ENCODE measurements around the gene ABCA4.

Gene ABCA4

DNA sequence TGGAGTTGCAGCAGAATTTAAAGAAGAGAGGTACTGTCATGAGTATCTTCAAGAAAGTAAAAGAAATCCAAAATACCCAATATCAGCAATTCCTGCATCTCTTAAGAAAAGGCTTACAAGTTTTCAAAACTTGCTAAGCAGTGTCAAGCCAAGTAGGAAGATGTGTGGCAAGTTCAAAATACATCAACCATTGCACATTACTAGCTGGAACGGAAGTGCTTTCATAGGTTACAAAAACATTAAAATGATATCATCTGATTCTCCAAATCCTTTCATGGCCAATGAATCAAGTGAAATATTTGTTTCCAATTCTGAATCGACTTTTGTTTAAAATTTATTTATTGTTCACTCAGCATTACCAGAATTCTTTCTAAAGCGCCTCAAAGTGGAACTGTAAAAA lies 5.7 kb upstream of the ABCA4 start:
- H3K27me3 Mint-ChIP-seq (ENCODE audit: low read depth) = no peaks in the 10 kb centered on the region

DNA sequence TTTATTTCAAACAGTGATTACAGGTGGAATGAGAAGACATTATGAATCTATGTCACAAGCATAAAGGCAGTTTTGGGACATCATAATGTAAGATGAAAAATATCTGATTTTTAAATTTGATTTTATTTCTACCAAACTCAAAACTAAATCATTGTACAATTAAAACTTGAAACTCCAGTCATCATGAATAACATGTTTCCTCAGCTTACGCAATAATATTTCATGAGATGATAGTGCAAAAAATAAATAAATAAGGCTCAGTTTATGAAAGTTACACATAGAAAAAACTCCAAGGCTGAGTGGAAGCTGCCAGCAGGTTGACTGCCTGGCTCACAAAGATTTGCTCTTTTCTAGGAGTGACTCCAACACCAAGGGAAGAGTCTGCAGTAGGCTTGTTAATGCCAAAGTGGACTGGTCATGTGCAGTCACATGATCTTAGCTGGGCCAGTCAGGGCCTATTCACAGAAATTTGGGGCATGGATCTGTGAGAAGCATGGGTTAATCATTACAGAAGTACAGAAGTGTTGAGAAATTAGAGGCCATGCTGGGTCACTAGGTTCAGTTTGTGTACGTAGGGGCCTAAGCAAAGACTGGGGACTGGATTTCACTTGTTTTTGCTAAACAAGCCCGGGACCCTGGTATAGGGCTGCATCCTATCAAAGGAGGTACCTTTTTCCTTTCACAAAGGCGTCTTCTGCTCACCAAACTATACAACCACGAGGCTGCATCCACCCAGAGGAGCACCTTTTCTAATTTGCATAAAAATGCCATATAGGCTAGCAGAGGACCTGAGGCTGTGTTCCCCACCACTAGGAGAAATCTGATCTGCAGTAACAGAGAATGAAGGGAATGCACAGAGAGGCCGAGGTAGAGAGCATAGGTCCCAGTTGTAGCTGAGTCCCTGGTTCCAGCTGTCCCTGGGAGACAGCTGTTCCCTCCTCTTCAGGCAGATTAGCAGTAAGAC lies 4.9 kb upstream of the ABCA4 start:
- Mint-ChIP-seq H3K27me3 (ENCODE audit: low read depth) (no peaks in the 10 kb centered on the region), H3K4me3 (no peak overlapping the region), H3K9me3 (no peaks in the 10 kb centered on the region), H3K4me1 (peaks cover 33% of the 10 kb centered on the region), H3K27ac (peak overlapping the region; percentile 22 to 94 (median 42)), H3K36me3 (ENCODE audit: low read depth) (no peaks in the 10 kb centered on the region)
- TF ChIP-seq CTCF (IDR thresholded peaks at IDR 0.05; ENCODE audit: unreplicated experiment in 3 of 3) = no peak

More for the DNA sequence above, 5.7 kb upstream of the ABCA4 start:
- H3K27ac Mint-ChIP-seq = peak overlapping the region; percentile 22 to 94 (median 42)
- peaks cover 29% of the 10 kb centered on the region for H3K4me1 Mint-ChIP-seq
- TF ChIP-seq CTCF (IDR thresholded peaks at IDR 0.05; ENCODE audit: unreplicated experiment in 3 of 3) = no peak
- no peaks in the 10 kb centered on the region for H3K36me3 Mint-ChIP-seq (ENCODE audit: low read depth)
- H3K9me3 Mint-ChIP-seq = no peaks in the 10 kb centered on the region
- no peak overlapping the region for H3K4me3 Mint-ChIP-seq

GRCh38 chr1:94124538-94124937 lies 3.6 kb upstream of the ABCA4 start:
- peak overlapping the region in 2 of 3 experiments; percentile 17 to 25 for H3K27ac Mint-ChIP-seq
- H3K9me3 Mint-ChIP-seq = no peaks in the 10 kb centered on the region
- H3K4me1 Mint-ChIP-seq = peaks cover 42% of the 10 kb centered on the region
- H3K27me3 Mint-ChIP-seq (ENCODE audit: low read depth) = no peaks in the 10 kb centered on the region
- H3K4me3 Mint-ChIP-seq = no peak overlapping the region
- no peaks in the 10 kb centered on the region for H3K36me3 Mint-ChIP-seq (ENCODE audit: low read depth)
- no peak for TF ChIP-seq CTCF (IDR thresholded peaks at IDR 0.05; ENCODE audit: unreplicated experiment in 3 of 3)

GRCh38 chr1:94122201-94122970 lies 1.4 kb upstream of the ABCA4 start:
- no peak overlapping the region for H3K4me3 Mint-ChIP-seq
- no peaks in the 10 kb centered on the region for H3K9me3 Mint-ChIP-seq
- H3K27ac Mint-ChIP-seq = peak overlapping the region in 1 of 3 experiments; percentile 63
- peaks cover 51% of the 10 kb centered on the region for H3K4me1 Mint-ChIP-seq
- no peak for TF ChIP-seq CTCF (IDR thresholded peaks at IDR 0.05; ENCODE audit: unreplicated experiment in 3 of 3)
- H3K36me3 Mint-ChIP-seq (ENCODE audit: low read depth) = no peaks in the 10 kb centered on the region
- no peaks in the 10 kb centered on the region for H3K27me3 Mint-ChIP-seq (ENCODE audit: low read depth)

DNA sequence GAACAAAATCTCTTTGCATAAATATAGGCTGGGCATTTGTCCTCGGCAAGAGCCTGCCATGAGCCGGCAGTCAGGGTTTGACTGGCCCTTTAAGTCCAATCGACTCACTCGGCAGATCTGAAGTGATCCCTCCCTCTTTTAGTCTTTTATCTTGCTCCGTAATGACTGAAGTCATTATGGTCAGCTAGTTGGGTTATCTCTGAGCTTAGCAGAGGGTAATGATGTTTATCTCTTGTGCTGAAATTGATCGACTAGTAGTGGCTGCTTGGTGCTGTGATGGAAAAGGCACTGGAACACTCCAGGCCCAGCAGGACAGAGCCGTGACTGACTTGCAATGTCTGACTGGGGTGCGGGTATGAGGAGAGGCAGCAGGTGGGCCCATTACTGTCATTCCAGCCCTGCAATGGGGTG lies 468 bp upstream of the ABCA4 start:
- H3K9me3 Mint-ChIP-seq = no peaks in the 10 kb centered on the region
- H3K36me3 Mint-ChIP-seq (ENCODE audit: low read depth) = no peaks in the 10 kb centered on the region
- peak overlapping the region; percentile 46 to 72 (median 64) for H3K4me3 Mint-ChIP-seq
- peaks cover 56% of the 10 kb centered on the region for H3K4me1 Mint-ChIP-seq
- no peak for TF ChIP-seq CTCF (IDR thresholded peaks at IDR 0.05; ENCODE audit: unreplicated experiment in 3 of 3)
- H3K27me3 Mint-ChIP-seq (ENCODE audit: low read depth) = no peaks in the 10 kb centered on the region
- H3K27ac Mint-ChIP-seq = peak overlapping the region; percentile 86 to 97 (median 86)
